GM19351 (cell line): ENCODE data around the gene PAFAH1B1.

Experiments used
- ATAC-seq: cut with Tn5 transposase; IDR thresholded peaks from one replicate; pipeline ENCODE4 v1.9.1; 2021; ENCODE audit warnings: mild to moderate bottlenecking, moderate library complexity; ENCODE audit not compliant: unreplicated experiment

Gene PAFAH1B1

DNA sequence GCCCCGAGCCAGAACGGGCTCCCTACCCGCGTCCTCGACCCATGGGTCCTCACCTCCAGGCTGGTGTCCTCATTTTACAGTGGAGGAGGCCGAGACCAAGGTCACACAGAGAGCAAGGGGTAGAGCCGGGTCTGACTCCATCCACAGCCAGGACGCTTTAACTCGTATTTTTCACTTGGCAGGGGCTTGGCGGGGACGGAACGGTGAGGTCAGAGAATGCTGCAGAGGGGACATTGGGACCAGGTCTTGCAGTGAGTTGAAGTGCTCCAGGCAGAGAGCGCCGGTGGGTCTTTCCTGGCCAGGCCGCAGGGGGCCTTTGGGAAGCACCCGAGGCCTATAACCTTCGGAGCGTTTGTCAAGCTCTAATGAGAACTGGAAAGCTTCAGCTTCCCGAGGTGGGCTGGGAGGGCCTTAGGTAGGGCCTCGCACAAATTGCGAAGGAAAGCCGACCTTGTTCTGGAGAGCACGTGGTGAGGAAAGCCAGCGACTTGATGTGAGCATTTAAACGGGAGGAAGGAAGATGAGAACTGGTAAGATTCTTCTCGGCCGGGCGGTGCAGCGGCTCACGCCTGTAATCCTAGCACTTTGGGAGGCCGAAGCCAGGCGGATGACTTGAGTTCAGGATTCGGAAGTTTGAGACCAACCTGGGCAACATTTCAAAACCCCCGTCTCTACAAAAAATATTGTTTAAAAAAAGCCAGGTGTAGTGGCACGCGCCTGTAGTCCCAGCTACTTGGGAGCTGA lies 119.0 kb downstream of the PAFAH1B1 start:
- ATAC-seq, result no peak

DNA sequence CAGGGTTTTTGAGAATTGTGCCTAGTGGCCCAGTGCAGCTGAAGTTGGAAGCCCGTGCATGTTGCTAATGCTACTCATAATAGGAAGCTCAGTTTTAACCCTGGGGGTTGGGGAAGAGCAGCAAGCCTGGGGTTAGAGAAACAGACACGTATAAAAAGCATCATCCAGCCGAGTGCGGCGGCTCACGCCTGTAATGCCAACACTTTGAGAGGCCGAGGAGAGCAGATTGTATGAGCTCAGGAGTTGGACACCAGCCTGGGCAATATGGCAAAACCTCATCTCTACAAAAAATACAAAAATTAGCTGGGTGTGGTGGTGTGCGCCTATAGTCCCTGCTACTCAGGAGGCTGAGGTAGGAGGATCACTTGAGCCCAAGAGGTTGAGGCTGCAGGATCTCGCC lies 120.4 kb downstream of the PAFAH1B1 start:
- ATAC-seq, result no peak

DNA sequence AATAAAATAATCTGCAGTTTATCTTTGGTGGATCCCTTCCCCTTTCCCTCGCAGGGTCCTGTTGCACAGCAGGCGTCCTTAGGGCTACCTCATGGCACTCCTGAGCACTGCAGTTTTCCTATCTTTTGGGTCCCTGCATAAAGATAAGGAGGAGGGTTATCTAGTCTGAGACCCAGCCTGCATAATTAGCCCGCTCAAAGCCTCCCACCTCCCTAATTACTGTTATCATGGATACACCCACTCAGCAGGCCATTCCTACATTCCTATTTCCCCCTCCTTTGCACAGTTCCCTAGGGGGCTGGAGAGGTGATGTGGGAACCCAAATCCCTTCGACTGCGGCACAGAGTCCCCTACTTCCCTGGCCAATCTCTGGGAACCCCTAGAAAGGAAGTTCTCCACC lies 123.2 kb downstream of the PAFAH1B1 start:
- ATAC-seq, result no peak

DNA sequence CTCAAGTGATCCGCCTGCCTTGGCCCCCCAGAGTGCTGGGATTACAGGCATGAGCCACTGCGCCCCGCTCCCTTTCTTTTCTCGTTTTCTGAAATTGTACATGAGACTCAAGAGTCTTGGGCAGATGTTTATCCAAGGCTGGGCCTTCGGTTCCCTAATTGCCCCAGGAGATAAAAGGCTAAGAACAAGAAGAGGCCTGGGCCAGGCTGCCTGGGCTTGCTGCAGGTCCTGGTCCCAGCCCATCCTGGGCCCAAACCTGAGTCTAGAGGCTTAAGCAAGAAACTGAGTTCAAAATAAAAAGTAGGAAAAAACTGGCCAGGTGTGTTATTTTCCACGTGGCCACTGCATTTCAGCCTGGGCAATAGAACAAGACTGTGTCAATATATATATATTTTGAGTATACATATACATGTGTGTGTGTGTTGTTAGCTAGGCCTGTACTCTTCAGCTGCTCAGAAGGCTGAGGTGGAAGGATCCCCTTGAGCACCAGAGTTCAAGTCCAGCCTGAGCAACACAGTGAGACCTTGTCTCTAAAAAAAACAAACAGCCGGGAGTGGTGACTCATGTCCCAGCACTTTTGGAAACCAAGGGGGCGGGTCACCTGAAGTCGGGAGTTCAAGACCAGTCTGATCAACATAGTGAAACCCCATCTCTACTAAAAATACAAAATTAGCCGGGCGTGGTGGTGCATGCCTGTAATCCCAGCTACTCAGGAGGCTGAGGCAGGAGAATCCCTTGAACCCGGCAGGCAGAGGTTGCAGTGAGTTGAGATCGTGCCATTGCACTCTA lies 124.9 kb downstream of the PAFAH1B1 start:
- no peak for ATAC-seq

DNA sequence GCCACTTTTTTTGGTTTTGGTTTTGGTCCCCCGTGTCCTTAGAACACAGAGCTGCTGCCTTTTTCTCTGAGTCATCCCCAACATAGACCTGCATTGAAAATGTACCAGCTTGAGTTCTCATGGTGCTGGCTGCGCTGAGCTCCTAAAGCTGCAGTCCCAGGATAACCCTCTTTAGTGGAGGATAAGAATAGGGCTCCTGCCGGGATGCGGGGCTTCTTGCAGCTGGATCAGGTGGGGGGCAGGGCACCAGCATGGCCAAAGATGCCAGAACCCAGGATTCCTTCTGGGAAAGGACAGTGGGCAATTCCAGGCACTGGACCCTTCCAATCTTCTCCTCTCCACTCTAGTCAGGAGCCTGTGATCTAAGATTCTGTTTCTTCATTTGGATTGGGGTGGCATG lies 126.4 kb downstream of the PAFAH1B1 start:
- no peak for ATAC-seq

DNA sequence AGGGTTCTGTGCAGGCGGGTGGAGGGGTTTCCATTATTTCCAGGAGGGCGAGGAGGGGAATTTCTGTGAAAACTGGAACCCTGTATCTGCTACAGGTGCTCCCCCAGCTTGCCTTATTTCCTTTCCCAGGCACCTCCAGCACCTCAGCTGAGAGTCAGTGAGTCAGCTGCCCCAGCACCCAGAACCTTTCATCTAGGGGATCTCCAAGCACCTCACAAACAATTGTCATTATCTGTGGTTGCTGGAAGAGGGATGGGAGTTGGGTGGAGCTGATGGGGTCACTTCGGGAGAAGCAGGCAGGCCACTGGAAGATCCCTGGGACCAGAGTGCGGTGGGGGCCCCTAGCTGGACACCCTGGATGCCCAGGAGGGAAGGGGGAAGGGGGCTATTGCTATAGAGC lies 128.1 kb downstream of the PAFAH1B1 start:
- ATAC-seq, result no peak

DNA sequence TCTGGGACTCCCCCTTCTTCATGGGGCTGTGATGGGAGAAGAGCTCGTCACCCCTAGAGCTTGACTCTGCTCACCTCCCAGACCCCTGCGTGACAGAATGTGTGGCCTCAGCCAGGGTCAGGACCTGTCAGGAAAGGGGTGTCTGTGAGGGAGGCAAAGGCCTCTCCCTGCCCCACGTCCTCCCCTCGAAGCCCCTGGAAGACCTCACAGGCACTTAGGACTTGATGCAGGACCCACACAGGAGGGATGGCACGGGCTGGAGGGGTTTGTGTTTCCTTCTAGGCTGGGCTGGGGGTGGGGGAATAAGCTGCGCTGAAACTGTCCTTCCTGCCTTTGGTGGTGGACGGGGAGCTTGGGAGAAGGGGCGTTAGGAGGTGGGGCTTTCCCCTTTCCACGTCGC lies 129.2 kb downstream of the PAFAH1B1 start:
- no peak for ATAC-seq

DNA sequence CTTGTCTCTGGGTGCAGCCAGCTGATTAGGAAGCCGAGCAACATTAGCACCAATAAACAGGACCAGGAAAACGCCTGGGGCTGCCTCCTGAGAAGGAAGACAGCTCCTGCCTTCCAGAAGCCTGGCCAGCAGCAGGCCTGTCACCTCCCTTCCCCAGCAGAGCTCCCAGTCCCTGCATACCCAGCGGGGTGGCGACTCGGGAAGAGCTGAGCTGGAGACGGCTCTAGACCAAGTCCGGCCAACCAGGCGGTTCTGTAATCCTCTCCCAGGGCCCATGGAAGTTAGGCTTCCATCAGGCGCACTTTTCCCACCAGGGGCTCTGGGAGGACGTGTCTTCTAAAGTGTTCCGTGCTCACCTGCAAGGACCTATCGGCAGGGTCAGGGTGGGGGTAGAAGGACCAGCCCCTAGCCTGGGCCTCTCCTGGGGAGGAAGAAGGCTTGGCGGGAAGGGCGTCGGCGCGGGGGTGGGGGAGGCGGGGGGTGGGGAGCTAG lies 130.1 kb downstream of the PAFAH1B1 start:
- ATAC-seq, result no peak

DNA sequence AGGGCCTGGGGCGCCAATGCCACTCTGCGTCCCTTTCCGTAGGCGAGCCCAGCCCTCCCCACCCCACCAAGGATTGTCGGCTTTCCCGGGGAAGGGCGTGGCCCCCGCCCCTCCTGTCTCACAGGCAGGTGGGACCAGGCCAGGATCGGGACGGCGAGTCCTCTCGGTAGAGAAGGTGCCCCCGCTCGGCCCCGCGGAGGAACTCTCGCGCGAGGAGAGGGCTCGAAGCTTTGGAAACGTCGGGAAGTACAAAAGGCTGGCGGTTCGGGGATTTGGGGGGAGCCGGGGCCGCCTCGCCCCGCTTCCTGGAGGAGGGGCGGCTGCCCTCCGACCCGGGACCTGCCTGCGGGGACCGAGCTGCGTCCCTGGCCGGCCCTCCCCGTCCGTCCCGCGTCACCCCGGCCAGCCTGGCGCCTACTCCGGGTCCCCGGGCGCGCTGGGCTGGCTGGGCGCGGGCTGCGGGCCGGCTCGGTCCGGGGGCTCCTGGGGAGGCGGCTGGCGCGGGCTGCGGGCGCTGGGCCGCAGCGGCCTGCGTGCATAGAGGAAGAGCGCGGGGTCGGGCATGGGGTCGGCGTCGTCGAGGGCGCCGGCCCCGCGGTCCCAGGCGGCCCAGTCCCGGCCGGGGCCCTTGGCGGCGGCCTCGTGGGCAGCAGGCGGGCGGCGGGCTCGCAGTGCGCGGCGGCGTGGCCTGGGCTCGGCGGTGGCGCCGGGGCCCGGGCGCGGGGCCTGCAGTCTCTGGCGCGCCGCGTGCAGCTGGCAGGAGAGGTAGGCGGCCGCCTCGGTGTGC lies 130.7 kb downstream of the PAFAH1B1 start:
- ATAC-seq, result no peak

DNA sequence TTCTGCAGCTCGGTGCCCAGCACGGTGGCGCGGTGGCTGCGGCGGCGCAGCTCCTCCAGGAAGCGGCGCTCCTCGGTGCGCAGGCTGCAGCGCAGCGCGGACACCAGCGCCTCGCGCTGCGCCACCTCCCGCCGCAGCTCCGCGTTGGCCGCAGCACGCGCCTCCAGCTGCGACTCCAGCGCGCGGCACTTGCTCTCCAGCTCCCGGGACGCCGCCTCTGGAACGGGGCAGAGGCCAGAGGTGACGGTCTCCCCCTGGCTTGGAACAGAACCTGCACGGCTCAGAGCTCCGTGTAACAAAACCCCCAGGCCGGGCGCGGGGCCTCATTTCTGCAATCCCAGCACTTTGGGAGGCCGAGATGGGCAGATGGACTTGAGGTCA lies 131.3 kb downstream of the PAFAH1B1 start:
- ATAC-seq, result no peak

DNA sequence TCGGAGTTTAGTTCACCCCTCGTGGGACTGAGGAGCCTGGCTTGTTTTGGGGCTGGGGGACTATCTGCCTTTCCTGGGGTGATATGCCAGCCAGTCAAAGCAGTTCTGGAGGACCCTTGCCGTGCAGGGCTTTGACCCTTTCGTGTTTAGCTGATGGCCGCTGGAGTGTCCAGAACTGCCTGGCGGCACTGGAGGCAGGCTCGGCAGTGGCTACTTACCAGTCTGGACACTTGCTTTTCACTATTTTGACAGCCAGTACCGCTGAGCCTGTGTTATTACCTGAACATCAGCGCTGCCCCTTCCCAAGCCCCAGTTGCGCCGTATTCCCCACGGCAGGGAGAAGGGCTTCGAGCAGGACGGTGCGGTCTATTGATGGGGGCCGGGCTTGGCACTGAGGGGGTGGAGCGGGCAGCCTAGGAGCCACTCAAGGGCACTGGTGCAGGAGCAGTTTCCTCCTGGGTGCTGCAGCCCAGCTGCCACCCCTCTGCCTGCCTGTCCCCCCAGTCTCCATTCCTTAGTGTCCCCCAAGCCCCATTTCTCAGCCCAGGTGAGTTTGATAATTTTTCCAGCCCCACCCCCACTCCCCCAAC lies 137.4 kb downstream of the PAFAH1B1 start:
- ATAC-seq, result no peak

DNA sequence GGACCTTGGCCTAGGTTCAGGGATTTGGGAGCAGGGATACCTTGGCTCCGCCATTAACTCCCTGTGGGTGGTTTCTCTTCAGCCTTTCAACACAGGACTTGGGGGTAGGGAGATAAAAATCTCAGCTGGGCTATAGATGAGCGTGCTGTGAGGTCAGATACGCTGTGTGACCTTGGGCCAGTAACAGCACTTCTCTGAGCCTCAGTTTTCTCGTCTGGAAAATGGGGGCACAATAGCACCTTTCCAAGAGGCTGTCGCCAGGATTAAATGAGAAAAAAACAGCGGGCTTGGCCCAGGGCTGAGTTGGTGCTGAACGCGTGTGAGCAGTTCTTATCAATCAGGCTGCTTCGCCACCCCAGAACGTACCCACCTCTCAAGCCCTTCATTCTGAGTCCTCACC lies 138.4 kb downstream of the PAFAH1B1 start:
- no peak for ATAC-seq

DNA sequence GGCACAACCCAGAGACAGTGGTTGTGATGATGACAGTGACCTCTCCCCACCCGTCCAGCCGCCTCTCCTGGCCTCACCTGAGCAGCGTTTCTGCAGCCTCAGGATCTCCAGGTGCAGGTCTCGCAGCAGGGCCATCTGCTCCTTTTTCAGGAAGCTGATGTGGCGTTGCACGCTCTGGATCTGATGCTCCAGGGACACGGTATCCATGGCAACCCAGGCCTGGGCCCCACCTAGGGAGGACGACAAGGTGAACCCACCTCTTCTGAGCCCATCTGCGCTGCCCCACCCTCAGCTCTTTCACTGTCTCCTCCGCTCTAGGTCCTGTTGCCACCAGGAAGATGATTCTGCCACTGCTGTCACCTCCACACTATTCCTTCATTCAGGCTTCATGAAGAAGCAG lies 141.5 kb downstream of the PAFAH1B1 start:
- ATAC-seq, result no peak
